GM10266 (cell line): ENCODE results near the gene PSD4.

ENCODE experiments used
- DNase-seq: peaks from one replicate; pipeline ENCODE4 v3.0.0; 2012; ENCODE audit errors: extremely low spot score
- TF ChIP-seq, protein P1 (sequence below): IDR thresholded peaks from 2 replicates; pipeline ENCODE4 v1.5.1; 2012; ENCODE audit warnings: mild to moderate bottlenecking, low read depth; ENCODE audit not compliant: control insufficient read depth, insufficient read depth; ENCODE audit errors: missing control alignments

Gene PSD4

GRCh38 chr2:113150258-113150601 lies 23.5 kb upstream of the PSD4 start:
- TF ChIP-seq, protein P1, sequence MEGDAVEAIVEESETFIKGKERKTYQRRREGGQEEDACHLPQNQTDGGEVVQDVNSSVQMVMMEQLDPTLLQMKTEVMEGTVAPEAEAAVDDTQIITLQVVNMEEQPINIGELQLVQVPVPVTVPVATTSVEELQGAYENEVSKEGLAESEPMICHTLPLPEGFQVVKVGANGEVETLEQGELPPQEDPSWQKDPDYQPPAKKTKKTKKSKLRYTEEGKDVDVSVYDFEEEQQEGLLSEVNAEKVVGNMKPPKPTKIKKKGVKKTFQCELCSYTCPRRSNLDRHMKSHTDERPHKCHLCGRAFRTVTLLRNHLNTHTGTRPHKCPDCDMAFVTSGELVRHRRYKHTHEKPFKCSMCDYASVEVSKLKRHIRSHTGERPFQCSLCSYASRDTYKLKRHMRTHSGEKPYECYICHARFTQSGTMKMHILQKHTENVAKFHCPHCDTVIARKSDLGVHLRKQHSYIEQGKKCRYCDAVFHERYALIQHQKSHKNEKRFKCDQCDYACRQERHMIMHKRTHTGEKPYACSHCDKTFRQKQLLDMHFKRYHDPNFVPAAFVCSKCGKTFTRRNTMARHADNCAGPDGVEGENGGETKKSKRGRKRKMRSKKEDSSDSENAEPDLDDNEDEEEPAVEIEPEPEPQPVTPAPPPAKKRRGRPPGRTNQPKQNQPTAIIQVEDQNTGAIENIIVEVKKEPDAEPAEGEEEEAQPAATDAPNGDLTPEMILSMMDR, result no peak

GRCh38 chr2:113155331-113155730 lies 18.4 kb upstream of the PSD4 start:
- DNase-seq, result no peak
- TF ChIP-seq, protein P1, result no peak

More at GRCh38 chr2:113150258-113150601, 23.5 kb upstream of the PSD4 start:
- DNase-seq, result no peak

DNA sequence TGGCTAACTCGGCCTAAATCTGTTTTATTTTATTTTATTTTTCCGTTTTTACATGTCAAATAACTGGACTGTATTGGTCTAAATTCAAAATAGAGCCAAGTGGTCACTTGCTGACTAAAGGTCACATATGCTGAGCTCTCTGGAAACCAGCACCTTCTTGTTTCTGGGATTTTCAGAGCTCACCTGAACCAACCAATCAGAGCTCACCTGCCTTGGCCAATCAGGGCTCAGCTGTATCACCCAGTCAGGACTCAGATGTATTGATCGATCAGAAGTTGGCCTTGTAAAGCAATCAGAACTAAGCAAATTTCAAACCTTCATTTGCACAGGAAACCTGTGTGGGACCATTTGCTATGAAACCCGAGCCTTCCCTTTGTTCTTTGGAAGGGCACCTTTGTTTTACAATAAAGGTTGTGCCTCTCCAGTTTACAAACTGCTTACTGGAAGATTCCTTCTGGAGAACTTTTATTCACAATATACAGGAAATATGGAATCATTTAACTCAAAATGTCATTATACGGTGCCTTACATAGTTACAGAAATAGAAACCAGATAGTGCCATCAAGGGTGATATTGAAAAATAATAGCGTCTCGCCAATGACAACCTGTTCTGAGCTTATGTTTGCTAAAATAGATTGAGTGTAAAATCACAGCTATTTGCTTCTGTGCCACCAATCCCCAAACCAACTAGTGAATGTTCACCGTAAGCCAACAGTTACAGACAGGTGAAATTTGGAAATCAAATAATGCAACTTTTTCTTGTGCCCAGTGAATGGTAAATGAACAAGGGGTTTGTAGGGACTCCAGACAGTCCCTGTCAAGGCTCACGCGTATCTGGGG lies 17.3 kb upstream of the PSD4 start:
- DNase-seq, result no peak
- TF ChIP-seq, protein P1, result no peak

DNA sequence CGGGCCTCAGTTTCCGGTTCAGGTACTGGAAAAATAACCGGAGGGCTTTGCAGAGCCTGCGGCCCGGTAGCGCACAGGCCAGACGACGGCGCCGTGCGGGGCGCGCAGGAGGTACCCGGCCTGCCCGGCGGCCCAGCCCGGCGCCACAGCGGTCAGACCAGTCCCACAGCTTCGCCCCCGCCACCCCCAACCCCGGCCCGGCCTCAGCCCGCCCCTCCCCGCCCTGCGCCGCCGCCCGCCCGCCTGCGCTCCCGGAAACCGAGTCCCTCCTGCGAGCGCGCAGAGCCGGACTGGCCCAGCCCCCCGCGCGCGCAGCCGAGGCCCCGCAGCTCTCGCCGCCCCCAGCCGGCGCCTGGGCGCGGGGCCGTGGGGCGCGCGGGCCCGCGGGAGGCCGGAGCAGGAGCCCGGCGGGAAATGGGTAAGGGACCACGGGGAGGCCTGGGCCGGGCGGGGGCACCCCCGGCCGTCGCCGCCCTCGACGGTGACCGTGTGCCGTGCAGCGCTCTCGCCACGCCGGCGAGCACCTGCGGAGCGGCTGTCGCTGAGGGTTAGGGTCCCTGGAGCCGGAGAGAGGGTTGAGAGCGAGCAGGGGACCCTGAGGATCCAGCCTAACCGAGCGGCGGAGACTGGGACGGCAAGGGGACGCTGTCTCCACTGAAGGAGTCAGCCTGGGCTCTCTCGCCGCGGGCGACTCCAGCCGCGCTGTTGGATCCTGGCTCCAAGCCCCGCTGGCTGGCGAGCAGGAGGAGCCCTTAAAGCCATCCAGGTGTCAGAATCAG lies 16.5 kb upstream of the PSD4 start:
- peak; percentile 78 for DNase-seq
- TF ChIP-seq, protein P1, result no peak

GRCh38 chr2:113157897-113158753 lies 15.6 kb upstream of the PSD4 start:
- TF ChIP-seq, protein P1, result no peak
- peak; percentile 41 for DNase-seq

DNA sequence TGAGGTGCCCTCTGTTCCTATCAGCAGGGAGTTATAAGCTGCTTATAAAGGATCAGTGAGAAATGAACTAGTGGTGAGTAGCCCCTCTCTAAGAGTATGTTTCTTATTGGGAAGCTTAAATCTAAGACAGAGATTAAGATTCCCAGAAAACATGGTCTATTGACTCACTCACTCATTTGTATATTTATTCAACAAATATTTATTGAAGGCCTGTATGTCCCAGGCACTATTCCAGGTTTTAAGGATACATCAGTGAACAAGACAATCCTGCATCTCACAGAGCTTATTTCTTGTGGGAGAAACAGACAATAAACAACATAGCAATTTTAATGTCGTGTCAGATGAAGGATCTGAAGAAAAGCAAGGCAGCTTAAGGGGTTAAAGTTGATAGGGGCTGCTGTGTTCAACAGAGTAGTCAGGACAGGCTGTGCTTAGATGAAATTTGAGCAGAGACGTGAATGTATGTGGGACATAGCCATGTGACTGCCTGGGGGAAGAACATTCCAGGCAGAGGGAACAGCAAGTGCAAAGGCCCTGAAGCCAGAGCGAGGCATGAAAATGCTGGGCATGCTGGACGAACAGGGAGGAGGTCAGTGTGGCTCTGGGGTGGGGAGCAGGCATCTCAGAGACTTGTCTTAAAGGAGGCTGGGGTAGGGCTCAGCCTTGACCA lies 14.8 kb upstream of the PSD4 start:
- no peak for DNase-seq
- TF ChIP-seq, protein P1, result no peak
